ENCODE measurements around the gene TRAPPC12. TPM values are rescaled to one million over a fixed set of nuclear protein-coding genes. Genes with fewer than 3 reads are reported as not detected.
"Not testable (repeated sequence)": the region's sequence is repeated elsewhere in the genome, so short reads cannot be mapped to it uniquely, and the experiment has no call there.

The TRAPPC12 gene
- total and polyA plus RNA-seq, 7 experiments from 2014 or later, result 29.8 to 160 (median 104) TPM

DNA sequence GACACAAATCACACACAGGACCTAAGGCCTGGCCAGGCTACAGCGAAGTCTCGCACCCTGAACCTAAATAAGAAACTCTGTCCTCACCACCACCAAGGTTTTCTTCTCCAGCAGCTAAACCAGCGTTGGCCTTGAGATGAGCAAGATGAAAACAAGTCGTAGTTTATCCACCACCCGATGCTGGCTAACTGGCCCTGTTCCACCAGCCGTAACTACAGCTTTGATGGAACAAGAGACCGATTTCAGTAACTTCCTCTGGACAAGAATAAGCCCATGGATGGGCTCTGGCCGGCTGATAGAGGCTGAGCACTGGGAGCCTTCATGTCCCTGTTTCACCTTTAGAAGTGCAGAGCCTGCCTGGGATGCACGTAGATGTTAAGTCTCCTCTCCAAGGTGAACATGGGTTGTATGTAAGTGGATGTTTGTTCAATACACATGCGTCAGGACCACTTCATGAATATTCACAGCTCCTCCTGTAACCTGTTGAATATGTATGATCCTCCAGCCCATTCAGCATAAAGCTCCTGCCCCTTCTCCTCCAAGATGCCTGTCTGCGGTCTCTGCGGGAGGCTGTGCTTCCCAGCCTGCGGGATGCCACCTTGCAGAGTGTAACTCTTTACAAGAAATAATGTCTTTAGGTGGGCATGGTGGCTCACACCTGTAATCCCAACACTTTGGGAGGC lies 115.6 kb downstream of the TRAPPC12 start:
- H3K4me3 Mint-ChIP-seq, result no peak overlapping the region
- peaks cover 0 to 43% (median 9%) of the 10 kb centered on the region in 3 experiments for H3K36me3 ChIP-seq (ENCODE audit: control insufficient read depth in 2 of 3, insufficient read depth in 3 of 3, low read length in 3 of 3)
- H3K27me3 Mint-ChIP-seq, result no peaks in the 10 kb centered on the region
- H3K27ac ChIP-seq (ENCODE audit: low read depth, low read length), result no peak overlapping the region
- no peak overlapping the region for H3K27ac Mint-ChIP-seq
- H3K9me3 Mint-ChIP-seq, result no peaks in the 10 kb centered on the region
- ChIA-PET POLR2A (no interaction called here), CTCF (no interaction called here)
- intact Hi-C loops (cut with micrococcal nuclease), result no loop called here
- H3K9me3 ChIP-seq (ENCODE audit: control insufficient read depth in 2 of 3, low read length in 3 of 3), result no peaks in the 10 kb centered on the region
- DNase-seq (no peak), ATAC-seq (no peak)
- H3K27me3 ChIP-seq (ENCODE audit: control insufficient read depth in 2 of 2, insufficient read depth in 2 of 2, low read length in 2 of 2), result no peaks in the 10 kb centered on the region
- H3K4me1 ChIP-seq (ENCODE audit: control insufficient read depth in 2 of 2, insufficient read depth in 2 of 2, low read length in 2 of 2), result no peaks in the 10 kb centered on the region
- H3K36me3 Mint-ChIP-seq, result peaks cover 0 to 47% (median 30%) of the 10 kb centered on the region in 5 donors
- no peak overlapping the region for H3K4me3 ChIP-seq (ENCODE audit: low read length)
- peaks cover 0 to 4% (median 0%) of the 10 kb centered on the region in 7 donors for H3K4me1 Mint-ChIP-seq

DNA sequence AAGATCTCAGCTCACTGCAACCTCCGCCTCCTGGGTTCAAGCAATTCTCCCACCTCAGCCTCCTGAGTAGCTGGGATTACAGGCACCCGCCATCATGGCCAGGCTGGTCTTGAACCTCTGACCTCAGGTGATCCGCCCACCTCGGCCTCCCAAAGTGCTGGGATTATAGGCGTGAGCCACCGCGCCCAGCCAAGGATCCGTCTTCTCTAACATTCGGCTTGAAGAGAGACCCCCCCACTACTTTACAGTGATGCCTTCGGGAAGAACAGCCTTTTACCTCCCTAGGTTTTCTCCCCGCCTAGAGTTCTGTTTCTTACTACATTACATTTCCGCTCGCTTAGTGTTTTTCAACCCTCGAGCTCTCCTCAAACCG lies 117.2 kb downstream of the TRAPPC12 start:
- intact Hi-C loops (cut with micrococcal nuclease); H3K9me3 Mint-ChIP-seq; POLR2A ChIA-PET; H3K4me1 Mint-ChIP-seq; H3K9me3 ChIP-seq (ENCODE audit: control insufficient read depth in 2 of 3, low read length in 3 of 3); H3K27me3 ChIP-seq (ENCODE audit: control insufficient read depth in 2 of 2, insufficient read depth in 2 of 2, low read length in 2 of 2); H3K4me3 Mint-ChIP-seq; DNase-seq; H3K27ac Mint-ChIP-seq; H3K27me3 Mint-ChIP-seq; CTCF ChIA-PET; ATAC-seq; H3K27ac ChIP-seq (ENCODE audit: low read depth, low read length); H3K4me3 ChIP-seq (ENCODE audit: low read length); H3K4me1 ChIP-seq (ENCODE audit: control insufficient read depth in 2 of 2, insufficient read depth in 2 of 2, low read length in 2 of 2): not testable (repeated sequence)
- peaks cover 0 to 55% (median 36%) of the 10 kb centered on the region in 5 donors for H3K36me3 Mint-ChIP-seq
- peaks cover 0 to 57% (median 15%) of the 10 kb centered on the region in 3 experiments for H3K36me3 ChIP-seq (ENCODE audit: control insufficient read depth in 2 of 3, insufficient read depth in 3 of 3, low read length in 3 of 3)

DNA sequence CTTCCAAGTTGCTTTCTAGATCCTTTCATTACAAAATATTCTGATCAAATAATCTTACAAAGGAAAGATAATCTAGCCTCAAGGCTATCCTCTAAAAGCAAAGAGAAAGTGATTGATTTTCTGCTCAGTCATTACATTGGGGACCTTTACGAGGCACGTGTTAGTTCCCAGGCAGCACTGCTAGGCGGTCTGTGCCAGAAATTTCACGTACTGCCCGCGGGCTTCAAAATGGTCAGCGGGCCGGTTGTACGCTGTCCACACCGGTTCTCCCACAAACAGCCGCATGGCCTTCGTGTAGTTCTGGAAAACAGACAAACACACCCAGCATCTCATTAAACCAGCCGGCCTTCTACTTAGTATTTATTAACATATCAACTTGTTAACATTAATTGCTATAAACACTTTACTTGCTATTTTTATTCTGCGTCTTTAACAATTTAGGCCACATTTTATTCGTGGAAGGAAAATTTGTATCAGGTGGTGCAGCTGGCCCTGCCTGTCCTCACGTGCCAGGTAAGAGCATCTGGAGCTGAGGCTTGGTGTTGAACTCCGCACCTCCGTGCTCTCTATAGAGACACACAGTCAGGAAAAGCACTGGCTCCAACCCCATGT lies 119.4 kb downstream of the TRAPPC12 start:
- DNase-seq (no peak), ATAC-seq (no peak)
- H3K4me3 Mint-ChIP-seq, result no peak overlapping the region
- H3K27me3 Mint-ChIP-seq, result no peaks in the 10 kb centered on the region
- peaks cover 0 to 8% (median 2%) of the 10 kb centered on the region in 7 donors for H3K4me1 Mint-ChIP-seq
- ChIA-PET CTCF (no interaction called here), POLR2A (no interaction called here)
- H3K9me3 Mint-ChIP-seq, result peaks cover 0 to 2% (median 0%) of the 10 kb centered on the region in 11 donors
- Histone ChIP-seq H3K27ac (ENCODE audit: low read depth, low read length) (no peak overlapping the region), H3K27me3 (ENCODE audit: control insufficient read depth in 2 of 2, insufficient read depth in 2 of 2, low read length in 2 of 2) (no peaks in the 10 kb centered on the region), H3K4me1 (ENCODE audit: control insufficient read depth in 2 of 2, insufficient read depth in 2 of 2, low read length in 2 of 2) (no peaks in the 10 kb centered on the region), H3K36me3 (ENCODE audit: control insufficient read depth in 2 of 3, insufficient read depth in 3 of 3, low read length in 3 of 3) (peaks cover 0 to 71% (median 15%) of the 10 kb centered on the region in 3 experiments), H3K9me3 (ENCODE audit: control insufficient read depth in 2 of 3, low read length in 3 of 3) (no peaks in the 10 kb centered on the region), H3K4me3 (ENCODE audit: low read length) (no peak overlapping the region)
- intact Hi-C loops (cut with micrococcal nuclease), result no loop called here
- H3K36me3 Mint-ChIP-seq, result peaks cover 13 to 70% (median 44%) of the 10 kb centered on the region in 5 donors
- H3K27ac Mint-ChIP-seq, result no peak overlapping the region

DNA sequence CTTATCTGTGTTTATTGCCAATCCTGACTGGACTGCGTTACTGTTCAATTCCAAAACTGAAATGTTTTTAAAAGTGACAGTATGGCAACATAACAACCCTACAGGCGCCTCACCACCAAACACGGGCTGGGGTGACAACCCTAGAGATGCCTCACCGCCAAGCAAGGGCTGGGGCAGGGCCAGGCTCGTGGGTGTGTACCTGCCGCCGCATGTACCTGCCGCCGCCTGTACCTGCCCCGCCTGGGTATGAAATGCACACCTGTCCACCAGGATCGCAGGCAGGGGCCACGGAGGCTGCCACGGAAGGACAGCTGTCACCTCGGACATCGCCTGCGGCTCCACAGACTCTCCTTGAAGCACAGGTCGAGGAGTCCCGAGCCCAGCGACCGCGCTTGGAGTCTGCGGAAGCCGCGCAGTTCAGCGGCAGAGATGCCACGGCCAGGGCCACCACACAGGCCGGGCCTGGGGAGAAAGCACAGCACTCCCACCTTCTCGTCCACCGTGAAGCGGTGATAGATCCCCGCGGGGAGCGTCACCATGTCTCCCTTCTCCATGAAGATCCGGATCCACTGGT lies 120.9 kb downstream of the TRAPPC12 start:
- Mint-ChIP-seq H3K9me3 (peaks cover 0 to 2% (median 0%) of the 10 kb centered on the region in 11 donors), H3K27ac (peak overlapping the region in 1 of 9 donors; percentile 43), H3K36me3 (peaks cover 23 to 78% (median 57%) of the 10 kb centered on the region in 5 donors), H3K4me3 (no peak overlapping the region), H3K4me1 (peaks cover 0 to 15% (median 6%) of the 10 kb centered on the region in 7 donors), H3K27me3 (no peaks in the 10 kb centered on the region)
- no peak overlapping the region for H3K4me3 ChIP-seq (ENCODE audit: low read length)
- ChIA-PET POLR2A (no interaction called here), CTCF (no interaction called here)
- H3K27me3 ChIP-seq (ENCODE audit: control insufficient read depth in 2 of 2, insufficient read depth in 2 of 2, low read length in 2 of 2), result no peaks in the 10 kb centered on the region
- no peak overlapping the region for H3K27ac ChIP-seq (ENCODE audit: low read depth, low read length)
- DNase-seq (no peak), ATAC-seq (no peak)
- intact Hi-C loops (cut with micrococcal nuclease), result no loop called here
- H3K36me3 ChIP-seq (ENCODE audit: control insufficient read depth in 2 of 3, insufficient read depth in 3 of 3, low read length in 3 of 3), result peaks cover 0 to 79% (median 15%) of the 10 kb centered on the region in 3 experiments
- H3K9me3 ChIP-seq (ENCODE audit: control insufficient read depth in 2 of 3, low read length in 3 of 3), result no peaks in the 10 kb centered on the region
- H3K4me1 ChIP-seq (ENCODE audit: control insufficient read depth in 2 of 2, insufficient read depth in 2 of 2, low read length in 2 of 2), result no peaks in the 10 kb centered on the region

DNA sequence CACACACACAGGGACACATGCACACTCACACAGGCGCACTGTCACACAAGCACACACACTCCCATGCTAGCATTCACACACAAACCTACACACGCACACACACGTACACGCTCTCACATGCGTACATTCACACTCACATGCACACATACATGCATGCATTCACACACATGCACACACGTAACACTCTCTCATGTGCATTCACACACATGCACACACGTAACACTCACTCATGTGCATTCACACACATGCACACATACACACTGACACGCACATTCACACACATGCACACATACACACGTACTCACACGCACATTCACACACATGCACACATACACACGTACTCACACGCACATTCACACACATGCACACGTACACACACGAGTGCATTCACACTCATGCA lies 123.6 kb downstream of the TRAPPC12 start:
- Mint-ChIP-seq H3K4me3 (no peak overlapping the region), H3K27me3 (no peaks in the 10 kb centered on the region)
- POLR2A ChIA-PET, result no interaction called here

DNA sequence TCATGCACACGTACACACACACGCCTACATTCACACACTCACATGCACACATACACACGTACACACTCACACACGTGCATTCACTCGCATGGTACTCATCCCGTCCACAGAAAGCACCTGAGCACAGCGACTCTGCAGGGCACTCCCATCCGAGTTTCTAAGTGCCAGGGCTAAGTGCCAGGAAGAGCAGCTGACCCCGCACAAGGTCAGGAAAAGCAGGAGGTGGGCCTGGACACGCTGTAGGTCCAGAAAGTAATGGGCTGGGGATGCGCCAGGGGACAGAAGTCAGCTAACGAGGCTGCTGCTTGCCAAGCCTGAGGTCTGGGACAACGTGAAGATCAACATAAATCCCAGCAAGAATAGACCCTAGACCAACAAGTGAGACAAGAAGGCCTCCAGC lies 124.0 kb downstream of the TRAPPC12 start:
- peaks cover 0 to 8% (median 3%) of the 10 kb centered on the region in 11 donors for H3K9me3 Mint-ChIP-seq
- DNase-seq (no peak), ATAC-seq (peak; percentile 20)
- no peak overlapping the region for H3K27ac ChIP-seq (ENCODE audit: low read depth, low read length)
- no peak overlapping the region for H3K4me3 Mint-ChIP-seq
- H3K4me1 ChIP-seq (ENCODE audit: control insufficient read depth in 2 of 2, insufficient read depth in 2 of 2, low read length in 2 of 2), result no peaks in the 10 kb centered on the region
- no peaks in the 10 kb centered on the region for H3K27me3 Mint-ChIP-seq
- peaks cover 2 to 37% (median 24%) of the 10 kb centered on the region in 7 donors for H3K4me1 Mint-ChIP-seq
- peak overlapping the region in 2 of 9 donors; percentile 14 to 54 for H3K27ac Mint-ChIP-seq
- no peaks in the 10 kb centered on the region for H3K27me3 ChIP-seq (ENCODE audit: control insufficient read depth in 2 of 2, insufficient read depth in 2 of 2, low read length in 2 of 2)
- H3K36me3 Mint-ChIP-seq, result peaks cover 30 to 80% (median 59%) of the 10 kb centered on the region in 5 donors
- no peaks in the 10 kb centered on the region for H3K9me3 ChIP-seq (ENCODE audit: control insufficient read depth in 2 of 3, low read length in 3 of 3)
- CTCF ChIA-PET, result no interaction called here
- H3K36me3 ChIP-seq (ENCODE audit: control insufficient read depth in 2 of 3, insufficient read depth in 3 of 3, low read length in 3 of 3), result peaks cover 0 to 72% (median 10%) of the 10 kb centered on the region in 3 experiments
- no peak overlapping the region for H3K4me3 ChIP-seq (ENCODE audit: low read length)
- intact Hi-C loops (cut with micrococcal nuclease), result no loop called here
- POLR2A ChIA-PET, result no interaction called here

More for the DNA sequence above, 123.6 kb downstream of the TRAPPC12 start:
- Histone ChIP-seq H3K4me1 (ENCODE audit: control insufficient read depth in 2 of 2, insufficient read depth in 2 of 2, low read length in 2 of 2) (no peaks in the 10 kb centered on the region), H3K9me3 (ENCODE audit: control insufficient read depth in 2 of 3, low read length in 3 of 3) (no peaks in the 10 kb centered on the region), H3K27me3 (ENCODE audit: control insufficient read depth in 2 of 2, insufficient read depth in 2 of 2, low read length in 2 of 2) (no peaks in the 10 kb centered on the region), H3K36me3 (ENCODE audit: control insufficient read depth in 2 of 3, insufficient read depth in 3 of 3, low read length in 3 of 3) (peaks cover 0 to 74% (median 12%) of the 10 kb centered on the region in 3 experiments), H3K27ac (ENCODE audit: low read depth, low read length) (no peak overlapping the region), H3K4me3 (ENCODE audit: low read length) (no peak overlapping the region)
- H3K27ac Mint-ChIP-seq, result peak overlapping the region in 2 of 9 donors; percentile 4 to 14
- H3K36me3 Mint-ChIP-seq, result peaks cover 28 to 80% (median 60%) of the 10 kb centered on the region in 5 donors
- peaks cover 2 to 34% (median 21%) of the 10 kb centered on the region in 7 donors for H3K4me1 Mint-ChIP-seq
- no peak for DNase-seq
- ATAC-seq, result no peak
- intact Hi-C loops (cut with micrococcal nuclease), result no loop called here
- CTCF ChIA-PET, result no interaction called here
- peaks cover 0 to 5% (median 0%) of the 10 kb centered on the region in 11 donors for H3K9me3 Mint-ChIP-seq

All from naive thymus-derived CD4-positive, alpha-beta T cell (primary cell).